ENCODE data around the gene PLOD1.
A peak's percentile ranks its signal among the peaks of the same experiment; 100 is the strongest.
"Not testable (repeated sequence)": the region's sequence is repeated elsewhere in the genome, so short reads cannot be mapped to it uniquely, and the experiment has no call there.

The PLOD1 gene

DNA sequence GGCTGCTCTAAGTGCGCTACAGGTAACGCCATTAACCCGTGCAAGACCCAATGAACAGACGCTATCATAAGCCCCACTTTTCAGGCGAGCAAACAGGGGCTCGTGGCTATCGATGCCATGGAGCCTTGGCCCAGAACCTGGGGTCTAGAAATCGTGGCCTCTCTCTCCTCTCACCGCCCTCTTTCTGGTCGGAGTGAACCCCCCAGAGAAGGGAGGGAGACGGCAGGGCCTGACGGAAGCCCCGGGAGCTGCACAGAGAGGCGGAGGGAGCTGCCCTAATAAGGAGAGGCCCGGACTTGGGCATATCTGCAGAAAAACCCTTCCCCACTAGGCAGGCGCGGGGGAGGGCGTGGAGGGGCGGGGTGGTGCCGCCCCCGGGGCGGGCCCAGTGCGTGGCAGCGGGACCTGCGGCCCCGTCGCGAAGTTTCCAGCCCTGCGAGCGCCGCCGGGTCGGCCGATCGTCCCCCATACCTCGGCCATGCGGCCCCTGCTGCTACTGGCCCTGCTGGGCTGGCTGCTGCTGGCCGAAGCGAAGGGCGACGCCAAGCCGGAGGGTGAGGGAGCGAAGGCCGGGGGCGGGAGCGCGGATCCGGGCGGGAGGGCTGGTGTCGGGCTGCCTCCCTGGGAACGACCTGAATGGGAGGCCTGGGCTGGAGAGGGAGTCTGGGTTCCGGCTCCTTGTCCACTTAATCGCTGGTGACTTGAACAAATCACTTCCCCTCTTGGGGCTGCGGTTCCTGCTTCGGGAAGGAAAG is at the start of gene PLOD1:
PLOD1 (plus strand) TSS at position 416 of the 755 bp plus-strand sequence; CDS start at position 479, 63 bp downstream.
- peak; percentile 80 for DNase-seq

DNA sequence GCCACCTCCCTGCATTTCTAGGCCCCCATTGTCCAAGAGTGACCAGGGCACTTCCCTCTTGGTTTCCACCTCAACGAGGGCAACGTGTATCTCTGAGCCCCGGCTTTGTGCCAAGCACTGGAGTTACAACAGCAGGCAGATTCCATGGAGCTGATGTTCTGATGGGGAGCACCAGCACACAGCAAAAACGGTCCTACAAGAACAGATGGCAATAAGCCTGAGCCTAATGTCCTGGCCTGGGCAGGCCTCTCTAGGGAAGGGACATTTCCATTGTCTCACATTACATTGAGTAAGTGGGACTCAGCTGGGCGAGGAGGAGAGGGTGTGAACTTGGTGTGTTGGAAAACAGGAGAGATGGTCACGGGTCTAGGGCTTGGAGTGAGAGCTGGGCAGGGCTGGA is 48.6 kb upstream of the PLOD1 start:
- no peak for DNase-seq

DNA sequence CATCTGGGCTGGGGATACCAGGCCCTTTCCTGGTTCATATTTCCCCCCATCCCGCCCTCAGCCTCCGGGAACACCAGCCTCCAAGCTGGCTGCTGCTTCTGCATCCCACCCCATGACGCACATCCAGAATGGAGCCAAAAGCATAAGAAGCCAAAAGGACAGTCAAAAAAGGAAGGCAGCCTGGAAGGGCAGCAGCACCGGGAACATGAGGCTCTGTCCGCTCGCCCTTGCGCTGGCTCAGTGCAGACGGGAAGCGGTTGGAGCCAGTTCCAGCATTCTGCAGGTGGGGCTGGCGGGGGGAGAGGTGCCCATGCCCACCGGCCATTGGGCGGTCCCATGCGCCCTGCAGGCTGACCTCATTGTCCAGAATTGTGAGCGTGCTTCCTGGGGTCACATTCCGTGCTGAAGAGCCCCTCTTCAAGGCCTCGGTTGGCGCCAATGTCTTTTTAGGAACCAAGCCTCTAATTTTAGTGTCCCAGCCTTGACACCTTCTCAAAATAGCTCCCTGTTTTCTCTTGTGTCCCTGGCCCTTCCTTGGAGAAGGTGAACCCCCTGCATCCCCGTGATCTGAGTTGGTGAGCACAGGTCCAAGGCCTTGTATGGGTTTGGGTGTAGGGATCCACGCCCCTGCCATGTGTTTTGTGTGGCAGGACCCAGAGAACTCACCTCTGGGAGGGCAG is 47.4 kb upstream of the PLOD1 start:
- DNase-seq = no peak

DNA sequence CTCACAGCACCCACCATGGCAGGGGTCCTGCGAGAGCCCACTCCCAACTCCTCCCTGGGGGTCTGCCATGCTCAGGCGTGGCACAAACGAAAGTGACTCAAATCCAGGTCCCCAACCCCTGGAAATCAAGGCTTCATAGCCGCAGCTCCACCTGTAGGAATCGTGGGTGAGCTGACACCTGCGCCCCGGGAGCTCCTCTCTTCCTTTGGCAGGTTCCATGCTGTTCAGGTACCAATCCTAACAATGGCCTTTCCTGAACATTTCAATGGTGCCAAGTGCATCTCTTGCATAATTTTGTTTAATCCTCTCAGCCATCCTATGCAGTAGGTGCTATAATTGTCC is 46.9 kb upstream of the PLOD1 start:
- DNase-seq = no peak

DNA sequence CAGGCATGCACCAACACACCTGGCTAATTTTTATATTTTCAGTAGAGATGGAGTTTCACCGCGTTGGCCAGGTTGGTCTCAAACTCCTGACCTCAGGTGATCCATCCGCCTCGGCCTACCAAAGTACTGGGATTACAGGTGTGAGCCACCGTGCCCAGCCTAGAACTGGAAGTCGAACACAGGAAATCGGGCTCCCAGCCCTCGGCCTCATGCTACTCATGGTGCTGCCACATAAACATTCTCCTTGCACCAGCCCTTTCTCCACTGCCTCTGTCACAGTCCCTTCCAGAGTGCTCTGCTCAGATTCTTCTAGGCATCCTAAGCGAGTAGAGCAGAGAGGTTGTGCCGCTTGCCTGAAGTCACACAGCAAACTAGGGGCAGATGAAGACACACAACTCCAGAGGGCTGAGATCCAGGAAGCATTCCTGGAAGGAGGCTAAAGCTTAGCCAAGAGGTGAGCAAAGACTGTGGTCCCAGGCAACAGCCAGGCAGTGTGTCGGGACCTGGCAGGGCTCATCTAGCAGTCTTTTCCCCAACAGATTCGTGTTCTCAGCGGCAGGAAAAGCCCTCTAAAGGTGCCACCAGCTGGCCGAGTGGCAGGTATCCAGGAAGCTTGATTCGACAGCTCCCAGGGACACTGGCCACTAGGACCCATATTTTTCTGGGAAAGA is 46.2 kb upstream of the PLOD1 start:
- DNase-seq = no peak

DNA sequence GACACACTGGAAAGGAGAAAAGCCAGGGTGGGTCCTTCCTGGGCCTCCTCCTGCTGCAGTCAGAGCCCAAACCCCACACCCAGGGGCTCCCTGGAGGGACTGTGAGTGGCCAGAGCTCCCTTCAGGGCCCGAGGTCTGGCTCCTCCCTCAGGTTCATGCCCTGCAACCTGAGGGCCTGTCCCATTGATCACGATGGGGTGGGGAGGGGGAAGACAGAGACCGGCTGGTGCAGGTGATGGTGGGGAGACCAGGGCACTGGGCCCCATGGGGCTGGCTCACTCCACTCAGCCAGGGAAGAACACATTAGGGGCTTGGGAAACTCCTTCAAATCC is 45.7 kb upstream of the PLOD1 start:
- no peak for DNase-seq

DNA sequence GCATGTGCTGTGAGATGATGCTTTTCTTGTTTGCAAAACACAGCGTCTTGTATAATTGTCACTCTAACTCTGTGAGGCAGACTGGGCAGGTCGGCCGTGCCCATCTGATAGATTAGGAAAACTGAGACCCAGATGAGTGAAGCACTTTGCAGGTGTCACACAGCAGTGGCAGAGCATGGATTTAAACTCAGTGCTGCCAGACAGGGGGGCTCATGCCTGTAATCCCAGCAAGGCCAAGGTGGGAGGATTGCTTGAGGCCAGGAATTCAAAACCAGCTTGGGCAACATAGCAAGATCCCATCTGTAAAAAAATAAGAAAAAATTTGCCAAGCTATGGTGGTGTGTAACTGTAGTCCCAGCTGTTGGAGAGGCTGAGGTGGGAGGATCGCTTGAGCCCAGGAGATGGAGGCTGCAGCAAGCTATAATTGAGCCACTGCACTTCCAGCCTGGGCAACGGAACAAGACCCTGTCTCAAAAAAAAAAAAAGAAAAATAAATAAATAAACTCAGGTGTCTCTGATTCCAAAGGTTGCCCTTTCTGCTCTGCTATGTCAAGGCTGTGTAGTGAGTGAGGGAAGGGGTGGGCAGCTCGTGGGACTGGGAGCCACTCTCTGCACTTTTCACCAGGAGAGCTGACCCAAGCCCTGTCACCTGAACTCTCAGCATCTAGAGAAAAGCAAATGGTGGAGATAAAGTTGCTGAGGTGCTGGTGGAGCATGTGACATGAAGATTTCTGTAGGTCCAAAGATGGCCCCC is 42.9 kb upstream of the PLOD1 start:
- no peak for DNase-seq

DNA sequence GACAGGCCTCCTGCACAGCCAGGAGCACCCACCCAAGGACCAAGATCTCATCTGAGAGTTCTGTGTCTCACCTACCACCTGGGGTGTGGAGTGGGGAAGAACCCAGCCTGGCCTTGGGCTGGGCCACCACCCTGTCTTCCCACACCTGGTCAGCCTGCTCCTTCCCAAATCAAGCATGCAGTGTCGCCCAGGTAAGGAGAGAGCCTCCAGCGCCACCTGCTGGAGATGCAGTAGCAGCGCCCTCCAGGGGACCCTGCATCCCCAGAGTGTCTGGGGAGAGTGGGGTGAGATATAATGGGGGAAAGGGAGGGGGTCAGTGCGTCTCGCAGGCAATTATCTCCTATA is 40.6 kb upstream of the PLOD1 start:
- DNase-seq = peak; percentile 78

DNA sequence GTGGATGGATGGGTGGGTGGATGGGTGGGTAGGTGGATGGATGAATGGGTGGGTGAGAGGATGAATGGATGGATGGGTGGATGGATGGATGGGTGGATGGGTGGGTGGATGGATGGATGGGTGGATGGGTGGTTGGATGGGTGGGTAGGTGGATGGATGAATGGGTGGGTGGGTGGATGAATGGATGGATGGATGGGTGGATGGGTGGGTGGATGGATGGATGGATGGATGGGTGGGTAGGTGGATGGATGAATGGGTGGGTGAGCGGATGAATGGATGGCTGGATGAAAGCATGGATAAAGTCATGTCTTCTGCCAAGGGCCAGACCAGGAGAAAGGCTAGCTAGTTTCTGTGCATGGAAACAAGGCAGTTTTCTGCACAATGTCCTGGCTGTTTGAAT is 40.0 kb upstream of the PLOD1 start:
- DNase-seq = not testable (repeated sequence)

DNA sequence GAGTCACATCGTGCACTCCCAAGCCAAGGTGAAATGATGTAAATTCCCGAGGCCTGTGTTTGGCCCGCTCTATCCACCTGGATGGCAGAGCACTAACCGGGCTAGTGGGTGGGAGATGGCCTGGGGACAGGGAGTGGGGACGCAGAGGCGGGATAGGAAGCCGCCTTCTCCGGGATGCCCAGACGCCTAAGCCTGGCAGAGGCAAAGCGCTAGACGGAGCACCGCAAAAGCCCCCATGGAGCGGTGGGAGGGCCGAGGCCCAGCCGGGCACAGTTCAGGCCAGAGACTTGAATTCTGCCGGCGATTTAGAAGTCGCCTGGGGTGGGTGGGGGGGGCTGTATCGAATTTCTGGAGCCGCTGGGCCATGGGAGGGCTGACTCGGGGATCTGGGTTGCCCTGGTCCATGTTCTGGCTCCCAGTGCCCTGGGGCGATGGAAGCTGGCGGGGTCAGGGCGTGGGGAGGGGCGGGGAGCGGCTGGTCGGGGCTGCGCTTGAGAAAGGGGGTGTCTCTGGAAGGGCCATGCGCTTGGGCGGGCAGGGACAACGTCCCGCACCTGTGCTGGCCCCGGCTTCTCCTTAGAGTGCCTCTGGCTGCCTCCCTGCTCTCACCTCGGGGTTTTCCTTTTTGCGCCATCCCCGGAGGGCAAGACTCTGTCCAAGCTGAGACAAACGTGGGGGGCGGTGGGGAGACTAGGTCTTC is 36.3 kb upstream of the PLOD1 start:
- DNase-seq = no peak

DNA sequence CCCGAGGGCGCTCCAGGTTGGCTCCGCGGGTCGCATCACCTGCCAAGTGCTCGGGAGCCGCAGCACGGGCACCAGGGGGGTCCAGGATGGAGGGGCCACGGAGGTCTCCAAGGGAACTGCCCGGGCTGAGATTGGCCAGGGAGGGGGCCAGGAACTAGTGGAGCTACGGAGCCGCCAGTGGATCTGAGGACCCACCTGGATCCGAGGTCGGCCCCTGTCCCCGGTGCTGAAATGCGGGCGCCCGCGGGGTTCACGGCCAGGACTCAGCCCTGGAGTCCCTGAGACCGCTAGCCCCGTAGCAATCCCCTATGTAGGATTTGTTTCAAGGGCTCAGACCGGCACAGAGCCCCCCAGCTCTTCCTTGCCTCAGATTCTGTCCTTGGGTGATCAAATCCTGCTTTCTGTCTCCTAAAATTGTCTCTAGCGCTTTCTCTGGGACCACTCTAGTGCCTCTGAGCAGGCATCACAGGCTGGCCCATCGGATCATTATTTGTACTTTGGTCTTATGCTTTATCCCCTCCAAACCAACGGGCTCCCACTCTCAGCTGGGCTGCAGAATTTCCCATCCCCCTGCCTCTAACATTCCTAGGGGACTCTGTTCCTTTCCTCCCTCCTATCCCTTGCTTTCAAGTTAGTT is 35.6 kb upstream of the PLOD1 start:
- DNase-seq = no peak

DNA sequence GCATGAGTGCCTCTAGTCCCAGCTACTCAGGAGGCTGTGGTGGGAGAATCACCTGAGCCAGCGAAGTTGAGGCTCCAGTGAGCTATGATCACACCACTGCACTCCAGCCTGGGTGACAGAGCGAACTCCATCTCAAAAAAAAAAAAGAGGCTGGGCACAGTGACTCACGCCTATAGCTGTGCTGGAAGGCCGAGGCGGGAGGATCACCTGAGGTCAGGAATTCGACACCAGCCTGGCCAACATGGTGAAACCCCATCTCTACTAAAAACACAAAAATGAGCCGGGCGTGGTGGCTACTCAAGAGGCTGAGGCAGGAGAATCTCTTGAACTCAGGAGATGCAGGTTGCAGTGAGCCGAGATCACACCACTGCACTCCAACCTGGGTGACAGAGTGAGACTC is 33.1 kb upstream of the PLOD1 start:
- DNase-seq = not testable (repeated sequence)

DNA sequence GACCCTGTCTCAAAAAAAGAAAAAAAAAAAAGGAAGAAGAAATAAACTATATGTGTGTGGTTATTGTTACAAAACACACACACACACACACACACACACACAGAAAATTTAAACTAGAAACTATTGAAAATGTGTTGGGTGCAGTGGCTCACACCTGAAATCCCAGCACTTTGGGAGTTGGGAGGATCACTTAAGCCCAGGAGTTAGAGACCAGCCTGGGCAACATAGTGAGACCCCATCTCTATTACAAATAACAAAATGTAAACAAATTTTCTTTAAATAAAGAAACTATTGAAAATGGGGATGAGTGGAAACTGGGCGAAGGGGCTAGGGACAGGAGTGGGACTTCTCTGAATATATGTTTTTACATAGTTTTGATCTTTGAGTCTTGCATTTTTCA is 31.3 kb upstream of the PLOD1 start:
- no peak for DNase-seq

DNA sequence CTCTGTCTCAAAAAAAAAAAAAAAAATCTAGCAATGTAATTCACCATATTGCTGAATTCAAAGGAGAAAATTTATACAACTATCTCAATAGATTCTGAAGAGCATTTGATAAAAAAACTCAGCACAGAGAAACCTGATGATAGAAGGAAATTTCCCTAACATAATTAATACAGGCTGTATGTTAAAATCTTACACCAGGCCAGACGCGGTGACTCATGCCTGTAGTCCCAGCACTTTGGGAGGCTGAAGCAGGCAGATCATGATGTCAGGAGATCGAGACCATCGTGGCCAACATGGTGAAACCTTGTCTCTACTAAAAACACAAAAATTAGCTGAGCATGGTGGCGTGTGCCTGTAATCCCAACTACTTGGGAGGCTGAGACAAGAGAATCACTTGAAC is 30.4 kb upstream of the PLOD1 start:
- DNase-seq = not testable (repeated sequence)

DNA sequence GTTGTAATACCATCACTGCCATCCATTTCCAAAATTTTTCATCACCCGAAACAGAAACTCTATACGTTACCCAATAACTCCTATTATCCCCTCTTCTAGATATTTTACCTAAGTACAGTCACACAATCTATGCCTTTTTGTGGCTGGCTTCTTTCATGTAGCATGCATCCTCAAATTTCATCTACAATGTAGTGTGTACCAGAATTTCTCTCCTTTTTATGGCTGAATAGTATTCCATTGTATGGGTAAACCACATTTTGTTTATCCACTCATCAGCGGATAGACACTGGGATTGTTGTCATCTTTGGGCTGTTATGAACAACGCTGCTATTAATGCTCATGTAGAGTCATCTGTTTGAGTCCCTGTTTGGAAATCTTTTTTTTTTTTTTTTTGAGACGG is 29.5 kb upstream of the PLOD1 start:
- DNase-seq = no peak

DNA sequence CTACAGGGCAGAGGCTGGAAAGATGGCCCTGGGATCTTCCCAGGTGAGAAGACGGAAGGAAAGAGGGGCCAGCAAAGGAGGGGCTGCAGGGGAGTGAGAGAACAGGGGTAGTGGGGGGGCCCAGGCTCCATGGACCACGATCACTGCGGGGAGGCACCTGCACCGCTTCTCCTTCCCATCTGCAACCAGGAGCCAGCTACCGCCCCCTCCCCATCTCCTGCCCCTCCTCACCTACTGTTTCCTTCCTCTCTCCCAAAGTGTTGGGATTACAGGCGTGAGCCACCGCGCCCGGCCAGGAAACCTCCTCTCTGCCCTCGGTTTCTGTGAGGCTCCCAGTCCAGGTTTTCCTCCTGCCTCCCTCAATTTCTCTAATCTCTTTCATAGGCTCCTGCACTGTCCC is 27.6 kb upstream of the PLOD1 start:
- no peak for DNase-seq

DNA sequence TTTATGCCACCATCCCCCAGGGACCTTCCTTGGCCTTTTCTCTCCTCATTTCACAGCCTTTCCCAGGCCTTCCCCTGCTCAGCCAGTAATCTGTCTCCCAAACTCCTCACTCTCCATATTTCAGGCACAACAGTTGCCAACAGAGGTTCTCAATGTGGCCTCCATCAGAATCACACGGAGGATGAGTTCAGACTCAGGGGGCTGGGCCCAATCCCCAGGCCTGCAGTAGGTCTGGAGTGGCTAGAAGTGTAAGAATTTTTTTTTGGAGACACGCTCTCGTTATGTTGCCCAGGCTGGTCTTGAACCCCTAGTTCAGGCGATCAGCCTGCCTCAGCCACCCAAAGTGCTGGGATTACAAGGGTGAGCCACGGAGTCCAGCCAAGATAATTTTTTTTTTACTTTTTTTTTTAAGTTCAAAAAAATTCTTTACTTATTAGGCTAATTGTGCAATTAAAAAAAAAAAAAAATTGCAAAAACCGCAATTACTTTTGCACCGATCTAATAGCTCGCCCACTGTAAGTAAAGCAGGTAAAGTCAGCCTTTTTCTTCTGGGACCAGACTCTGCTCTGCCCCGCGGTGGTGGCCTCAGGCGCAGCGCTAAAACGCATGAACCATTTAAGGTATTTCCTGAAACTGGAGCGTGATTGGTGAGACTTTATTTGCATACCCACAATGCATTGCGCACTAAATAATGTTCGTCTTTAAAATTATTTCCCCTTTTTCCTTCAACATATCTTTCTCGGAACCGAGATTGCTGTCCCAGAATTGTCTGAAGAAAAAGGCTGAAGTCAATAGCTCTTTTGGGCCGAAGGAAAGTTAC is 27.0 kb upstream of the PLOD1 start:
- peak; percentile 90 for DNase-seq

DNA sequence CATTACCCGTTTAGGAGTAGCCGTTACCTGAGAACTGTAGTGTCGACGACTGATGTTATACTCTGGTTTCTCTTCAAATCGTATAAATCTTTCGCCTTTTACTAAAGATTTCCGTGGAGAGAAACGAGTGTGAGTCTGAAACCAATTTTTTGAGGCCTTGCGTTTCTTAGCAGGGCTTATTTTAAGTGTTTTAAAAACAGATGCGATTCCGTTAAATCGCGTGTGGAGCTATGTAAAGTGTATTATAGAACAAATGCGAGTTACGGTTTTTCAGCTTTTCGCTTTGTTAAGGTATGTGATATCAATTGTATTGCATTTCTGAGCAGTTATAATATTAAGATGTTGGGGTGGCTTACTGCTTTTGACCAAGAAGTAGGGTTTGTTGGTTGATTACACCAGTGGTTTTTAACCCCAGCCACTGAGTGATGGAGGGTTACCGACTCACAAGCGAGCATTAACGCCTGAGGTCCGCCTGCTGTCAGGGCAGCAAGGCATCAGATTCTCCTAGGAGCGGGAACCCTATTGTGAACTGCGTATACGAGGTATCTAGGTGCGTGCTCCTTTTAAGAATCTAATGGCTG is 26.3 kb upstream of the PLOD1 start:
- DNase-seq = peak; percentile 78

DNA sequence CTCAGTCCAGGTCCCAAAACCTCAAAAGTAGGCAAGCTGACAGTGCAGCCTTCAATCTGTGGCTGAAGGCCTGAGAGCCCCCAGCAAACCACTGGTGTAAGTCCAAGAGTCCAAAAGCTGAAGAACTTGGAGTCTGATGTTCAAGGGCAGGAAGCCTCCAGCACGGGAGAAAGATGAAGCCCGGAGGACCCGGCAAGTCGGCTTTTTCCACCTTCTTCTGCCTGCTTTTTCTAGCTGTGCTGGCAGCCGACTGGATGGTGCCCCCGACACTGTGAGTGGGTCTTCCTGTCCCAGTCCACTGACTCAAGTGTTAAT is 23.6 kb upstream of the PLOD1 start:
- DNase-seq = not testable (repeated sequence)

DNA sequence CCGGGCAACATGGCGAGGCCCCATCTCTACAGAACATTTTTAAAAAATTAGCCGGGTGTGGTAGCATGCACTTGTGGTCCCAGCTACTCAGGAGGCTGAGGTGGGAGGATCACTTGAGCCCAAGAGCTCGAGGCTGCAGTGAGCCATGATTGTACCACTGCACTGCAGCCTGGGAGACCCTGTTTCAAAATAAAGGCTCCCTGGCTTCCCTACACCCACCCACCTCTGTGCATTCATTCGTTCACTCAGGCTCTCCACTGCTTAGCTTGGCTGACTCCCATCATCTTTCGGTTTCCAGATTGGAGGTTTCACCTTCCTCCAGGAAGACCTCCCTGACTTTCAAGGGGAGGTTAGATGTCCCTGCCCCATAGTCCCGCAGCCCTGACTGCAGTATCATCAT is 22.5 kb upstream of the PLOD1 start:
- DNase-seq = no peak

DNA sequence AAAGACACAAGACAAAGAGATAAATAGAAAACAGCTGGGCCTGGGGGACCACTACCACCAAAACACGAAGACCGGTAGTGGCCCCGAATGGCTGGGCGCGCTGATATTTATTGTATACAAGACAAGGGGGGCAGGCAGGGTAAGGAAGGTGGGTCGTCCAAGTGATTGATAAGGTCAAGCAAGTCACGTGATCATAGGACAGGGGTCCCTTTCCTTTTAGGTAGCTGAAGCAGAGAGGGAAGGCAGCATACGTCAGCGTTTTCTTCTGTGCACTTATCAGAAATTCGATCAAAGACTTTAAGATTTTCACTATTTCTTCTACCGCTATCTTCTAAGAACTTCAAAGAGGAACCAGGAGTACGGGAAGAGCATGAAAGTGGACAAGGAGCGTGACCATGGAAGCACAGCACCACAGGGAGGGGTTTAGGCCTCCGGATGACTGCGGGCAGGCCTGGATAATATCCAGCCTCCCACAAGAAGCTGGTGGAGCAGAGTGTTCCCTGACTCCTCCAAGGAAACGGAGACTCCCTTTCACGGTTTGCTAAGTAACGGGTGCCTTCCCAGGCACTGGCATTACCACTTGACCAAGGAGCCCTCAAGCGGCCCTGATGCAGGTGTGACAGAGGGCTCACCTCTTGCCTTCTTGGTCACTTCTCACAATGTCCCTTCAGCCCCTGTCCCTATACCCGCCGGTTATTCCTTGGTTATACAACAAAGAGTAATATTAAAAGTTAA is 21.9 kb upstream of the PLOD1 start:
- not testable (repeated sequence) for DNase-seq

Data from activated CD4-positive, CD25-positive, alpha-beta regulatory T cell treated with anti-CD3 and anti-CD28 coated beads, Interleukin-2, amount 50 U/mL, for 72 hours (primary cell).